Lower leg skin (tissue), 4 donors: ENCODE data around the gene ASIC2. TPM values are rescaled to one million over a fixed set of nuclear protein-coding genes. Genes with fewer than 3 reads are reported as not detected.

ENCODE experiments used
- DNase-seq, 2 donors: peaks; one replicate each; pipeline ENCODE4 v3.0.0-alpha.2; 2019; ENCODE audit warnings: low spot score in 2 of 2
- H3K4me3 ChIP-seq: fragments of 200-600 bp; sonication (generic); 2 replicates; pipeline ENCODE4 v1.5.1; 2017; ENCODE audit warnings: mild to moderate bottlenecking, low read depth; ENCODE audit not compliant: poor library complexity, severe bottlenecking
- POLR2A ChIP-seq, 2 donors: fragments of 450-650 bp; IDR thresholded peaks; one replicate each; pipeline ENCODE4 v1.6.1; 2016 to 2017; ENCODE audit warnings: antibody characterized with exemption in 2 of 2, mild to moderate bottlenecking in 1 of 2, moderate library complexity in 1 of 2
- WGBS, 2 donors: methylation state at CpG; one replicate each; pipeline ENCODE4 v1.1.5; 2018; 5-methylcytosine and 5-hydroxymethylcytosine counted together
- intact Hi-C: fragments of 100-400 bp; cut with DNase I; formaldehyde crosslinking; loops from one replicate; pipeline ENCODE4 v1.15.0; 2023; ENCODE audit warnings: low total_unique reads
- total RNA-seq, 4 donors: library from RNA; depleted of rRNA; stranded (reverse); fragments of >200 nt; gene quantifications; one replicate each; pipeline ENCODE4 v1.1.0, GENCODE V29; 2016
- TF ChIP-seq, protein P1 (sequence below), 3 donors: fragments of 450-650 bp; IDR thresholded peaks; one replicate each; pipeline ENCODE4 v1.5.1; 2016; ENCODE audit warnings: antibody characterized with exemption in 3 of 3, mild to moderate bottlenecking in 3 of 3, moderate library complexity in 2 of 3

The ASIC2 gene
- total RNA-seq, 4 donors from 2014 or later, result 0.21 TPM; not detected in 3

DNA sequence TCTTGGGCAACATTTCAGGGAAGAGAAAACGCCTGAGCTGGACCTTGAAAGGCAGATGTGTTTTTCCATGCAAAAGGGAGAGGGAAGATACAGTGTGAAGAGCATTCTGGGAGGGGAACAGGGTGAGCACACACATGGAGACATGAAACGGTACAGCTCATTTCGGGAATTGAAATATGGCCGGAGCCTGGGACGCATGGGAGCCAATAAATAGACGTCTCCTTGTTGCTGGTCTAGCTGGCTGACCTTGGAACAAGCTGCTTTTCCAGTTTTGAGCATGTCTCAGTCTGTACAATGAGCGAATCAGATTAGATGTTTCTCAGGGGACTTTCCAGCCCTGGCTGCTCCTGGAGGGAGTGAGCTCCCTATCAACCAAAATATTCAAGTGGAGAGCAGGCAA lies 63.6 kb downstream of the ASIC2 start:
- WGBS, 2 donors, result 40 to 44% methylated on average over 7 of the region's 7 CpGs
- intact Hi-C loops, result no loop called here
- TF ChIP-seq POLR2A (IDR thresholded peaks at IDR 0.05), result no peak
- TF ChIP-seq, protein P1, sequence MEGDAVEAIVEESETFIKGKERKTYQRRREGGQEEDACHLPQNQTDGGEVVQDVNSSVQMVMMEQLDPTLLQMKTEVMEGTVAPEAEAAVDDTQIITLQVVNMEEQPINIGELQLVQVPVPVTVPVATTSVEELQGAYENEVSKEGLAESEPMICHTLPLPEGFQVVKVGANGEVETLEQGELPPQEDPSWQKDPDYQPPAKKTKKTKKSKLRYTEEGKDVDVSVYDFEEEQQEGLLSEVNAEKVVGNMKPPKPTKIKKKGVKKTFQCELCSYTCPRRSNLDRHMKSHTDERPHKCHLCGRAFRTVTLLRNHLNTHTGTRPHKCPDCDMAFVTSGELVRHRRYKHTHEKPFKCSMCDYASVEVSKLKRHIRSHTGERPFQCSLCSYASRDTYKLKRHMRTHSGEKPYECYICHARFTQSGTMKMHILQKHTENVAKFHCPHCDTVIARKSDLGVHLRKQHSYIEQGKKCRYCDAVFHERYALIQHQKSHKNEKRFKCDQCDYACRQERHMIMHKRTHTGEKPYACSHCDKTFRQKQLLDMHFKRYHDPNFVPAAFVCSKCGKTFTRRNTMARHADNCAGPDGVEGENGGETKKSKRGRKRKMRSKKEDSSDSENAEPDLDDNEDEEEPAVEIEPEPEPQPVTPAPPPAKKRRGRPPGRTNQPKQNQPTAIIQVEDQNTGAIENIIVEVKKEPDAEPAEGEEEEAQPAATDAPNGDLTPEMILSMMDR (IDR thresholded peaks at IDR 0.05), result no peak
- no peak overlapping the region for H3K4me3 ChIP-seq
- DNase-seq, result no peak

DNA sequence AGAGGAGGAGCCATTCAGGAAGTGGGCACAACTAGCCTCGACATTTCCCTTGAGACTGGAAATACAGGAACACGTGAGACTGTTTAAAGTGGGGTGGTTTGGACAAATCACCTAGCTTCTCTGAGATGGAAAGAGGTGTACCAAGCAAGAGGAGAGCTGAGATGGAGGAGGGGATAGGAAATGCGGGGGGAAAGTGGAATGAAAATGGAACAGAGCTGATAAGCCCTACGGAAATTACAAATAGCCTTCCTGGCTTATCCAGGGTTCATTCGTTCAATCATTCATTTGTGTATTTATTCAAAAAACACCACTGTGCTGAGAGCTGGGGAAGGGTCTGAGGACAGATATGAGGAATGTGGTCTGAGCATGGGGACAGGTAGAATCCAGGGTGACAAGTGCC lies 64.1 kb downstream of the ASIC2 start:
- DNase-seq, result no peak
- WGBS, 2 donors, result 54 to 67% methylated on average over 5 of the region's 5 CpGs
- no peak overlapping the region for H3K4me3 ChIP-seq
- TF ChIP-seq, protein P1 (IDR thresholded peaks at IDR 0.05), result no peak
- no peak for TF ChIP-seq POLR2A (IDR thresholded peaks at IDR 0.05)
- intact Hi-C loops, result no loop called here

DNA sequence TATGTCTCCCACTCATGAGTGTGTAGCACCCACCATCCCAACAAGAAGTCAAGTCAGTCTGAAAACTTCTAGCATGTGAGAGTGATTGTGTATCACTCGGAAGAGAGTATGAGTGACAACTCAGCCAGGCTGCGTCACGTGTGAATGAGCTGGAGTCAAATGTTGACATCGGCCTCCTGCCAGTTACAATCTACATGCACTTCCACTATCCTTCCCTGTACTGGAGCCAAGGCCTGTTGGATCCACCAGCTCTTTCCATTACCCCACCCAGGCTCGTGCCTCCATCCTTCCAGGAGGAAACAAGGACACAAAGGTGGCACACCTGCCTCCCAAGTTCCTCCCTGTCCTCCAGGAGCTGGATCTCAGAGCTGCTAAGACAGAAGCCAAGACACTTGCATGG lies 64.5 kb downstream of the ASIC2 start:
- WGBS, 2 donors, result 68 to 74% methylated on average over 5 of the region's 5 CpGs
- peak in 1 of 2 donors; percentile 18 for DNase-seq
- intact Hi-C loops, result no loop called here
- no peak overlapping the region for H3K4me3 ChIP-seq
- TF ChIP-seq, protein P1 (IDR thresholded peaks at IDR 0.05), result no peak
- TF ChIP-seq POLR2A (IDR thresholded peaks at IDR 0.05), result no peak

DNA sequence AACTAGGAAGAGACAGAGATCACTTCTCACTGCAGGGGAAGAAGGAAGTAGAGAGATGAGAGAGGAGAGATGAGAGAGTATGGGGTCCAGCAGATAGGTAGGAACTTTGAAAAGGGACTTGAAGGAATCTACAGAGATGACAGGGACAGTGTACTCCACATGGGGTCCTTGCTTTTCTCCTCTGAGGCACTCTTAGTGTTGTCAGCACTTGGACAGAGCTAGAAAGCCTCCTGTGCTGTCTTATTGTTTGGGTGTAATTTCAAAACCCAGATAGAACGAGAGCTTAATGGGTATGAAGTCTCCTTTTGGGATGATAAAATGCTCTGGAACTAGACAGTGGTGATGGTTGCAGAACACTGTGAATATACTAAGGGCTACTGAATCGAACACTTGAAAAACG lies 65.2 kb downstream of the ASIC2 start:
- no peak for DNase-seq
- WGBS, 2 donors, result 79 to 89% methylated on average over 3 of the region's 3 CpGs
- no peak overlapping the region for H3K4me3 ChIP-seq
- intact Hi-C loops, result no loop called here
- TF ChIP-seq, protein P1 (IDR thresholded peaks at IDR 0.05), result no peak
- TF ChIP-seq POLR2A (IDR thresholded peaks at IDR 0.05), result no peak

DNA sequence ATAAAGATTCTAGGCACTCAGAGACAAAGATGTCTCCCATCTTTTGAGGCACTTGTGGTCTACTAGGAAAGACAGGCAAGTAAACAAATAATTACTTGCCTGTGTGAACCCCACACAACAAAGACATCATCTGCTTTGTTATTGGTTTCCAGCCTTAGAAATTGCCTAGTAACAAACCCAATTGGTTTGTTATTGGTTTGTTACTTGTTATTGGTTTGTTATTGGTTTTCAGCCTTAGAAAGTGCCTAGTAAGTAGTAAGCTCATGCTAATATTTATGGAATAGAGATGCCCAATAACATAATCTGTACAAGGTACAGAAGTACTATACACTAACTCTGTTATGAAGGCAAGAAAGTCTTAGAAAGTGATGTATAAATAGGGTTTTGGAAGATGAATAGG lies 67.1 kb downstream of the ASIC2 start:
- intact Hi-C loops, result no loop called here
- H3K4me3 ChIP-seq, result no peak overlapping the region
- no peak for DNase-seq
- TF ChIP-seq POLR2A (IDR thresholded peaks at IDR 0.05), result no peak

DNA sequence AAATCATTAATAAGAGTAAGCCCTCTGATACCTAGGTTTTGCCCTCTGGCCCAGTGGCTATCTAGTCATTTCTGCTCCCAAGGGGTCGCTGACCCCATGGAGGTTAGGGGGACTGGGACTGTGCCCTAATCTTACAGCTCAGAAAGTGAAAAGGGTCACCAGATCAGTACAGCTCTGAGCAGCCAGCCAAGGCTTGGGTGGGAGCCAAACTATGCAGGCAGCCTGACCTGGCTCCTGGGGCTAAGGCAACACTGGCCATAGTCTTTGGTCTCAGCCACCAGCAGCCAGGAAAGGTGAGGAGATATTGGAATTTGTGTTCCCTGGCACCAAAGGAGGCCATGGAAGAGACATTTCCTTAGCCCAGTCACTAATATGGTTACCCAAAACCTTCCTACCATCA lies 67.6 kb downstream of the ASIC2 start:
- no peak for TF ChIP-seq POLR2A (IDR thresholded peaks at IDR 0.05)
- TF ChIP-seq, protein P1 (IDR thresholded peaks at IDR 0.05), result no peak
- no peak overlapping the region for H3K4me3 ChIP-seq
- WGBS, 2 donors, result 80 to 86% methylated on average over 1 of the region's 1 CpG
- DNase-seq, result no peak
- intact Hi-C loops, result no loop called here
